Tibial nerve (tissue), 4 donors: Measurements from ENCODE around the gene EFCAB11.

Source experiments
- CTCF ChIP-seq, 5 experiments: fragments of 200-600 bp in 3 of 5; fragments of 450-650 bp in 2 of 5; sonication (generic) in 3 of 5; IDR thresholded peaks; one replicate each; pipeline ENCODE4 v1.5.1; 2016 to 2019; ENCODE audit warnings: antibody characterized with exemption in 5 of 5, mild to moderate bottlenecking in 3 of 5, moderate library complexity in 2 of 5
- EP300 ChIP-seq, 2 donors: sonication (generic); formaldehyde crosslinking; IDR thresholded peaks; one replicate each; pipeline ENCODE4 v1.6.1; 2017; ENCODE audit warnings: antibody characterized with exemption in 2 of 2, mild to moderate bottlenecking in 1 of 2
- POLR2A ChIP-seq, 2 donors: fragments of 450-650 bp; IDR thresholded peaks; one replicate each; pipeline ENCODE4 v1.6.1; 2017; ENCODE audit warnings: antibody characterized with exemption in 2 of 2, mild to moderate bottlenecking in 2 of 2, moderate library complexity in 2 of 2

DNA sequence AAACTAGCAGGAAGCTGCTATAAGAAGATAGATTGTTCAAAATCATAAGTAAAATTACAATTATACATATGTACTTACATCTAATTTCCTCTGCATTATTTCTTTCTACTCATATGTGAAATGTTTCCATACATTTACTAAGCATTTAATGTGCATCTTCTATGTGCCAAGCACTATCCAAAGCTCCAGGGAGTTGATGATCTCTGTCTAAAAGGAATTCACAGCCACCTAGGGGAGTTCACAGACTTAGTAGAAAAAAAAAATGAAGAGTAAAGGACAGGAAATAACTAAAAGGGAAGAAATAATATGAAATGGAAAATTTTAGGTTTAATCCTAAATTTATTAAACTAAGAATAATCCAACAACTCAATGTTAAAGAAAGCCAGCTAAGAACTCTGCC, 91.7 kb downstream of the EFCAB11 start:
- TF ChIP-seq CTCF (IDR thresholded peaks at IDR 0.05) (no peak), POLR2A (IDR thresholded peaks at IDR 0.05) (no peak), EP300 (IDR thresholded peaks at IDR 0.05) (no peak)
